Measurements from ENCODE around the gene CAPZA2.
"Not testable (repeated sequence)": the region's sequence is repeated elsewhere in the genome, so short reads cannot be mapped to it uniquely, and the experiment has no call there.

The CAPZA2 gene

GRCh38 chr7:116862234-116862950 is at the start of gene CAPZA2:
CAPZA2 (plus strand) TSS chr7:116862587; CDS start chr7:116862612, 25 bp downstream.
- TF ChIP-seq CTCF (IDR thresholded peaks at IDR 0.05; ENCODE audit: low read depth, low read length, missing control alignments) = peak; percentile 36
- DNase-seq (ENCODE audit: low read depth) = peak; percentile 64
- in situ Hi-C loops (cut with HindIII; ENCODE audit: low sequenced_read_pairs) = no loop called here
- peak within 1 kb of the TSS; percentile 88 for H3K4me3 ChIP-seq (ENCODE audit: low read depth, low read length)

DNA sequence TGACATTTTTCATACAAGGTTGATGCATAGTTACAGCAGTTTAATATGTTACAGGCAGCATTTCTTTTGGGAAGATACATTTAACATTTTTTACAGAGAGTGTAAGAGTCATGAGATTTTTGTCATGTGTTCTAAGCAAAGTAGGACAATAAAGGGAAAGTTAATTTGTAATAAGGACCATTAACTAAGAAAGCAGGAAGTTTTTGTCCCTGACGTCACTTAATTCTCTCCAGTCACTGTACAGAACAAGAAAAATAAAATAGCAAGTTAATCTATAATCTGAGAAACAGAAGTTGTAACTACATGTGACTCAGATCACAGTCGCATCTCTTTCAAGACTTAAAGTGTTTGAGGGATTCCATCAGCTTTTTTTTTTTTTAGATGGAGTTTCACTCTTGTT is 49.5 kb upstream of the CAPZA2 start:
- DNase-seq (ENCODE audit: low read depth) = no peak
- in situ Hi-C loops (cut with HindIII; ENCODE audit: low sequenced_read_pairs) = no loop called here
- no peak overlapping the region for H3K4me3 ChIP-seq (ENCODE audit: low read depth, low read length)
- TF ChIP-seq CTCF (IDR thresholded peaks at IDR 0.05; ENCODE audit: low read depth, low read length, missing control alignments) = no peak

- DNase-seq (ENCODE audit: low read depth); in situ Hi-C loops (cut with HindIII; ENCODE audit: low sequenced_read_pairs); H3K4me3 ChIP-seq (ENCODE audit: low read depth, low read length): not testable (repeated sequence)
Measured at GRCh38 chr7:116813371-116813770, 49.0 kb upstream of the CAPZA2 start.

- H3K4me3 ChIP-seq (ENCODE audit: low read depth, low read length) = no peak overlapping the region
- no peak for DNase-seq (ENCODE audit: low read depth)
- in situ Hi-C loops (cut with HindIII; ENCODE audit: low sequenced_read_pairs) = no loop called here
- no peak for TF ChIP-seq CTCF (IDR thresholded peaks at IDR 0.05; ENCODE audit: low read depth, low read length, missing control alignments)
Measured at GRCh38 chr7:116815041-116815440, 47.3 kb upstream of the CAPZA2 start.

GRCh38 chr7:116820149-116820548 is 42.2 kb upstream of the CAPZA2 start:
- in situ Hi-C loops (cut with HindIII; ENCODE audit: low sequenced_read_pairs) = no loop called here
- no peak for DNase-seq (ENCODE audit: low read depth)
- no peak for TF ChIP-seq CTCF (IDR thresholded peaks at IDR 0.05; ENCODE audit: low read depth, low read length, missing control alignments)
- no peak overlapping the region for H3K4me3 ChIP-seq (ENCODE audit: low read depth, low read length)

GRCh38 chr7:116821647-116822046 is 40.7 kb upstream of the CAPZA2 start:
- H3K4me3 ChIP-seq (ENCODE audit: low read depth, low read length); DNase-seq (ENCODE audit: low read depth); in situ Hi-C loops (cut with HindIII; ENCODE audit: low sequenced_read_pairs): not testable (repeated sequence)

DNA sequence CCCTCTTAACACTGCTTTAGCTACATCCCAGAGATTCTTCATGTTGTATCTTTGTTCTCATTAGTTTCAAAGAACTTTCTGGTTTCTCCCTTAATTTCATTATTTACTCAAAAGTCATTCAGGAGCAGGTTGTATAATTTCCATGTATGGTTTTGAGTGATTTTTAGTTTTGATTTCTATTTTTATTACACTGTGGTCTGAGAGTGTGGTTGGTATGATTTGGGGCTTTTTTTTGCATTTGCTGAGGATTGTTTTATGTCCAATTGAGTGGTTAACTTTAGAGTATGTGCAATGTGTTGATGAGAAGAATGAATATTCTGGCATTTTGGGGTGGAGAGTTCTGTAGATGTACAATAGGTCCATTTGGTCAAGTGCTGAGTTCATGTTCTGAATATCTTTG is 37.9 kb upstream of the CAPZA2 start:
- H3K4me3 ChIP-seq (ENCODE audit: low read depth, low read length) = no peak overlapping the region
- in situ Hi-C loops (cut with HindIII; ENCODE audit: low sequenced_read_pairs) = no loop called here
- TF ChIP-seq CTCF (IDR thresholded peaks at IDR 0.05; ENCODE audit: low read depth, low read length, missing control alignments) = no peak
- DNase-seq (ENCODE audit: low read depth) = no peak

DNA sequence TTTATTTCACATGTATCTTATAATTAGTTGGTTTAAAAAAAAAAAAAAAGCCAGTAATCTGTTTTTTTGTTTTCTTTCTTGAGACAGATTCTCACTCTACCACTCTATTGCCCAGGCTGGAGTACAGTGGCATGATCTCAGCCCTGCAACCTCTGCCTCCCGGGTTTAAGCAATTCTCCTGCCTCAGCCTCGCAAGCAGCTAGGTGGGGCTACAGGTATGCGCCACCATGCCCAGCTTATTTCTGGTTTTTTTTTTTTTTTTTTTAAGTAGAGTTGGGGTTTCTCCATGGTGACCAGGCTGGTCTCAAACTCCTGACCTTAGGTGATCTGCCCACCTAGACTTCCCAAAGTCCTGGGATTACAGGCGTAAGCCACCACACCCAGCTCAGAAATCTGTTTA is 34.1 kb upstream of the CAPZA2 start:
- TF ChIP-seq CTCF (IDR thresholded peaks at IDR 0.05; ENCODE audit: low read depth, low read length, missing control alignments) = no peak
- H3K4me3 ChIP-seq (ENCODE audit: low read depth, low read length) = no peak overlapping the region
- in situ Hi-C loops (cut with HindIII; ENCODE audit: low sequenced_read_pairs) = no loop called here
- no peak for DNase-seq (ENCODE audit: low read depth)

Data from astrocyte of the cerebellum (primary cell).